ENCODE results near the gene KDELR3.

The KDELR3 gene

GRCh38 chr22:38454353-38455075 lies 13.4 kb upstream of the KDELR3 start (continued):
- TF ChIP-seq MYNN (tag by site-specific recombination; IDR thresholded peaks at IDR 0.05; ENCODE audit: borderline replicate concordance) (no peak), KLF8 (tag by site-specific recombination; IDR thresholded peaks at IDR 0.05) (peak; percentile 22; the same call in 1 of the 2 replicates), IKZF3 (tag by site-specific recombination; IDR thresholded peaks at IDR 0.05) (0 out of 2 replicates have a peak, but pooled peaks have one; percentile 11), ZNF354C (tag by site-specific recombination; IDR thresholded peaks at IDR 0.05; ENCODE audit: borderline replicate concordance, low read depth) (no peak), ZNF843 (tag by site-specific recombination; IDR thresholded peaks at IDR 0.05) (no peak), WT1 (tag by site-specific recombination; IDR thresholded peaks at IDR 0.05) (peak; percentile 44; the same call in 1 of the 2 replicates), ZSCAN23 (tag by site-specific recombination; IDR thresholded peaks at IDR 0.05) (no peak), ZNF341 (tag by site-specific recombination; IDR thresholded peaks at IDR 0.05; ENCODE audit: low read depth) (no peak), CTCF (tag by site-specific recombination; IDR thresholded peaks at IDR 0.05) (no peak), ZNF473 (tag by site-specific recombination; IDR thresholded peaks at IDR 0.05) (no peak), ZFP69B (tag by site-specific recombination; IDR thresholded peaks at IDR 0.05) (no peak), AEBP2 (tag by site-specific recombination; IDR thresholded peaks at IDR 0.05; ENCODE audit: borderline replicate concordance) (no peak), YY1 (tag by site-specific recombination; IDR thresholded peaks at IDR 0.05) (no peak), ZNF175 (tag by site-specific recombination; IDR thresholded peaks at IDR 0.05) (no peak), ZNF645 (tag by site-specific recombination; IDR thresholded peaks at IDR 0.05) (no peak), ZNF513 (tag by site-specific recombination; IDR thresholded peaks at IDR 0.05) (no peak), ZNF544 (tag by site-specific recombination; IDR thresholded peaks at IDR 0.05) (no peak), ZNF561 (tag by site-specific recombination; IDR thresholded peaks at IDR 0.05; ENCODE audit: borderline replicate concordance) (no peak), ZFHX2 (tag by site-specific recombination; conservative IDR thresholded peaks at IDR 0.05) (peak; percentile 39)
- TF ChIP-seq, protein P1, sequence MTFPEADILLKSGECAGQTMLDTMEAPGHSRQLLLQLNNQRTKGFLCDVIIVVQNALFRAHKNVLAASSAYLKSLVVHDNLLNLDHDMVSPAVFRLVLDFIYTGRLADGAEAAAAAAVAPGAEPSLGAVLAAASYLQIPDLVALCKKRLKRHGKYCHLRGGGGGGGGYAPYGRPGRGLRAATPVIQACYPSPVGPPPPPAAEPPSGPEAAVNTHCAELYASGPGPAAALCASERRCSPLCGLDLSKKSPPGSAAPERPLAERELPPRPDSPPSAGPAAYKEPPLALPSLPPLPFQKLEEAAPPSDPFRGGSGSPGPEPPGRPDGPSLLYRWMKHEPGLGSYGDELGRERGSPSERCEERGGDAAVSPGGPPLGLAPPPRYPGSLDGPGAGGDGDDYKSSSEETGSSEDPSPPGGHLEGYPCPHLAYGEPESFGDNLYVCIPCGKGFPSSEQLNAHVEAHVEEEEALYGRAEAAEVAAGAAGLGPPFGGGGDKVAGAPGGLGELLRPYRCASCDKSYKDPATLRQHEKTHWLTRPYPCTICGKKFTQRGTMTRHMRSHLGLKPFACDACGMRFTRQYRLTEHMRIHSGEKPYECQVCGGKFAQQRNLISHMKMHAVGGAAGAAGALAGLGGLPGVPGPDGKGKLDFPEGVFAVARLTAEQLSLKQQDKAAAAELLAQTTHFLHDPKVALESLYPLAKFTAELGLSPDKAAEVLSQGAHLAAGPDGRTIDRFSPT (tag by site-specific recombination; IDR thresholded peaks at IDR 0.05), result peak; percentile 89
- TF ChIP-seq, protein P2, sequence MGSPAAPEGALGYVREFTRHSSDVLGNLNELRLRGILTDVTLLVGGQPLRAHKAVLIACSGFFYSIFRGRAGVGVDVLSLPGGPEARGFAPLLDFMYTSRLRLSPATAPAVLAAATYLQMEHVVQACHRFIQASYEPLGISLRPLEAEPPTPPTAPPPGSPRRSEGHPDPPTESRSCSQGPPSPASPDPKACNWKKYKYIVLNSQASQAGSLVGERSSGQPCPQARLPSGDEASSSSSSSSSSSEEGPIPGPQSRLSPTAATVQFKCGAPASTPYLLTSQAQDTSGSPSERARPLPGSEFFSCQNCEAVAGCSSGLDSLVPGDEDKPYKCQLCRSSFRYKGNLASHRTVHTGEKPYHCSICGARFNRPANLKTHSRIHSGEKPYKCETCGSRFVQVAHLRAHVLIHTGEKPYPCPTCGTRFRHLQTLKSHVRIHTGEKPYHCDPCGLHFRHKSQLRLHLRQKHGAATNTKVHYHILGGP (tag by site-specific recombination; IDR thresholded peaks at IDR 0.05), result no peak
- TF ChIP-seq, protein P3, sequence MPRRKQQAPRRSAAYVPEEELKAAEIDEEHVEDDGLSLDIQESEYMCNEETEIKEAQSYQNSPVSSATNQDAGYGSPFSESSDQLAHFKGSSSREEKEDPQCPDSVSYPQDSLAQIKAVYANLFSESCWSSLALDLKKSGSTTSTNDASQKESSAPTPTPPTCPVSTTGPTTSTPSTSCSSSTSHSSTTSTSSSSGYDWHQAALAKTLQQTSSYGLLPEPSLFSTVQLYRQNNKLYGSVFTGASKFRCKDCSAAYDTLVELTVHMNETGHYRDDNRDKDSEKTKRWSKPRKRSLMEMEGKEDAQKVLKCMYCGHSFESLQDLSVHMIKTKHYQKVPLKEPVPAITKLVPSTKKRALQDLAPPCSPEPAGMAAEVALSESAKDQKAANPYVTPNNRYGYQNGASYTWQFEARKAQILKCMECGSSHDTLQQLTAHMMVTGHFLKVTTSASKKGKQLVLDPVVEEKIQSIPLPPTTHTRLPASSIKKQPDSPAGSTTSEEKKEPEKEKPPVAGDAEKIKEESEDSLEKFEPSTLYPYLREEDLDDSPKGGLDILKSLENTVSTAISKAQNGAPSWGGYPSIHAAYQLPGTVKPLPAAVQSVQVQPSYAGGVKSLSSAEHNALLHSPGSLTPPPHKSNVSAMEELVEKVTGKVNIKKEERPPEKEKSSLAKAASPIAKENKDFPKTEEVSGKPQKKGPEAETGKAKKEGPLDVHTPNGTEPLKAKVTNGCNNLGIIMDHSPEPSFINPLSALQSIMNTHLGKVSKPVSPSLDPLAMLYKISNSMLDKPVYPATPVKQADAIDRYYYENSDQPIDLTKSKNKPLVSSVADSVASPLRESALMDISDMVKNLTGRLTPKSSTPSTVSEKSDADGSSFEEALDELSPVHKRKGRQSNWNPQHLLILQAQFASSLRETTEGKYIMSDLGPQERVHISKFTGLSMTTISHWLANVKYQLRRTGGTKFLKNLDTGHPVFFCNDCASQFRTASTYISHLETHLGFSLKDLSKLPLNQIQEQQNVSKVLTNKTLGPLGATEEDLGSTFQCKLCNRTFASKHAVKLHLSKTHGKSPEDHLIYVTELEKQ (tag by site-specific recombination; IDR thresholded peaks at IDR 0.05; ENCODE audit: borderline replicate concordance), result no peak
- TF ChIP-seq, protein P4, sequence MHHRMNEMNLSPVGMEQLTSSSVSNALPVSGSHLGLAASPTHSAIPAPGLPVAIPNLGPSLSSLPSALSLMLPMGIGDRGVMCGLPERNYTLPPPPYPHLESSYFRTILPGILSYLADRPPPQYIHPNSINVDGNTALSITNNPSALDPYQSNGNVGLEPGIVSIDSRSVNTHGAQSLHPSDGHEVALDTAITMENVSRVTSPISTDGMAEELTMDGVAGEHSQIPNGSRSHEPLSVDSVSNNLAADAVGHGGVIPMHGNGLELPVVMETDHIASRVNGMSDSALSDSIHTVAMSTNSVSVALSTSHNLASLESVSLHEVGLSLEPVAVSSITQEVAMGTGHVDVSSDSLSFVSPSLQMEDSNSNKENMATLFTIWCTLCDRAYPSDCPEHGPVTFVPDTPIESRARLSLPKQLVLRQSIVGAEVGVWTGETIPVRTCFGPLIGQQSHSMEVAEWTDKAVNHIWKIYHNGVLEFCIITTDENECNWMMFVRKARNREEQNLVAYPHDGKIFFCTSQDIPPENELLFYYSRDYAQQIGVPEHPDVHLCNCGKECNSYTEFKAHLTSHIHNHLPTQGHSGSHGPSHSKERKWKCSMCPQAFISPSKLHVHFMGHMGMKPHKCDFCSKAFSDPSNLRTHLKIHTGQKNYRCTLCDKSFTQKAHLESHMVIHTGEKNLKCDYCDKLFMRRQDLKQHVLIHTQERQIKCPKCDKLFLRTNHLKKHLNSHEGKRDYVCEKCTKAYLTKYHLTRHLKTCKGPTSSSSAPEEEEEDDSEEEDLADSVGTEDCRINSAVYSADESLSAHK (tag by site-specific recombination; IDR thresholded peaks at IDR 0.05), result no peak

Data from HEK293 (cell line).